ENCODE results near the gene ZNF764. TPM values are rescaled to one million over a fixed set of nuclear protein-coding genes. Genes with fewer than 3 reads are reported as not detected.
A peak's percentile ranks its signal among the peaks of the same experiment; 100 is the strongest.

ZNF764 gene
- total RNA-seq, 4 donors from 2014 or later = 8.7 to 14.0 (median 11.3) TPM

- Histone ChIP-seq H3K4me3 (peak overlapping the region; percentile 68 to 74 (median 72)), H3K9me3 (no peaks in the 10 kb centered on the region), H3K27ac (replicated peaks in 1 of 4) (peak overlapping the region; percentile 89 to 94 (median 93)), H3K36me3 (peaks cover 6 to 24% (median 22%) of the 10 kb centered on the region in 4 donors), H3K4me1 (peaks cover 34 to 44% (median 35%) of the 10 kb centered on the region in 4 donors), H3K27me3 (no peaks in the 10 kb centered on the region)
- WGBS = 35% methylated on average over 12 of the region's 12 CpGs
- intact Hi-C loops (cut with DNase I) = loop anchor here (1.0 kb wide), 1 partner anchor 23 kb away; the partner anchor contains the start of gene ZNF764
- no peak for DNase-seq (ENCODE audit: extremely low spot score)
- TF ChIP-seq EP300 (IDR thresholded peaks at IDR 0.05) = no peak
- peak in 1 of 2 donors; percentile 43 for TF ChIP-seq POLR2AphosphoS5 (IDR thresholded peaks at IDR 0.05)
- no peak for TF ChIP-seq POLR2A (IDR thresholded peaks at IDR 0.05; ENCODE audit: low read depth)
- TF ChIP-seq, protein P1, sequence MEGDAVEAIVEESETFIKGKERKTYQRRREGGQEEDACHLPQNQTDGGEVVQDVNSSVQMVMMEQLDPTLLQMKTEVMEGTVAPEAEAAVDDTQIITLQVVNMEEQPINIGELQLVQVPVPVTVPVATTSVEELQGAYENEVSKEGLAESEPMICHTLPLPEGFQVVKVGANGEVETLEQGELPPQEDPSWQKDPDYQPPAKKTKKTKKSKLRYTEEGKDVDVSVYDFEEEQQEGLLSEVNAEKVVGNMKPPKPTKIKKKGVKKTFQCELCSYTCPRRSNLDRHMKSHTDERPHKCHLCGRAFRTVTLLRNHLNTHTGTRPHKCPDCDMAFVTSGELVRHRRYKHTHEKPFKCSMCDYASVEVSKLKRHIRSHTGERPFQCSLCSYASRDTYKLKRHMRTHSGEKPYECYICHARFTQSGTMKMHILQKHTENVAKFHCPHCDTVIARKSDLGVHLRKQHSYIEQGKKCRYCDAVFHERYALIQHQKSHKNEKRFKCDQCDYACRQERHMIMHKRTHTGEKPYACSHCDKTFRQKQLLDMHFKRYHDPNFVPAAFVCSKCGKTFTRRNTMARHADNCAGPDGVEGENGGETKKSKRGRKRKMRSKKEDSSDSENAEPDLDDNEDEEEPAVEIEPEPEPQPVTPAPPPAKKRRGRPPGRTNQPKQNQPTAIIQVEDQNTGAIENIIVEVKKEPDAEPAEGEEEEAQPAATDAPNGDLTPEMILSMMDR (IDR thresholded peaks at IDR 0.05) = peak; percentile 55 to 66 (median 64)
These were observed 22.4 kb downstream of the ZNF764 start for GRCh38 chr16:30535777-30536190.

- no peak for DNase-seq (ENCODE audit: extremely low spot score)
- H3K4me3 ChIP-seq = peak overlapping the region; percentile 68 to 74 (median 72)
- TF ChIP-seq, protein P1 (IDR thresholded peaks at IDR 0.05) = no peak
- TF ChIP-seq EP300 (IDR thresholded peaks at IDR 0.05) (no peak), POLR2A (IDR thresholded peaks at IDR 0.05; ENCODE audit: low read depth) (no peak), POLR2AphosphoS5 (IDR thresholded peaks at IDR 0.05) (no peak)
- peaks cover 34 to 38% (median 35%) of the 10 kb centered on the region in 4 donors for H3K4me1 ChIP-seq
- WGBS = 5% methylated on average over 18 of the region's 18 CpGs
- H3K36me3 ChIP-seq = peaks cover 6 to 30% (median 23%) of the 10 kb centered on the region in 4 donors
- H3K27ac ChIP-seq (replicated peaks in 1 of 4) = peak overlapping the region; percentile 89 to 94 (median 93)
- H3K27me3 ChIP-seq = no peaks in the 10 kb centered on the region
- intact Hi-C loops (cut with DNase I) = loop anchor here (1.0 kb wide), 1 partner anchor 23 kb away; the partner anchor contains the start of gene ZNF764
- H3K9me3 ChIP-seq = no peaks in the 10 kb centered on the region
These were observed 22.9 kb downstream of the ZNF764 start for GRCh38 chr16:30535106-30535776.

GRCh38 chr16:30534368-30535105 is 23.6 kb downstream of the ZNF764 start, which contains the start of gene ZNF747:
ZNF747 (minus strand) TSS chr16:30534858; CDS start chr16:30534679, 179 bp downstream.
- TF ChIP-seq, protein P1 (IDR thresholded peaks at IDR 0.05) = peak in 1 of 3 experiments; percentile 17
- TF ChIP-seq POLR2A (IDR thresholded peaks at IDR 0.05; ENCODE audit: low read depth) = peak; percentile 47
- TF ChIP-seq EP300 (IDR thresholded peaks at IDR 0.05) = no peak
- peak; percentile 88 to 90 for TF ChIP-seq POLR2AphosphoS5 (IDR thresholded peaks at IDR 0.05)
- WGBS = 0% methylated on average over 19 of the region's 70 CpGs
- intact Hi-C loops (cut with DNase I) = loop anchor here (1.0 kb wide), 1 partner anchor 24 kb away; the partner anchor contains the start of gene ZNF764

DNA sequence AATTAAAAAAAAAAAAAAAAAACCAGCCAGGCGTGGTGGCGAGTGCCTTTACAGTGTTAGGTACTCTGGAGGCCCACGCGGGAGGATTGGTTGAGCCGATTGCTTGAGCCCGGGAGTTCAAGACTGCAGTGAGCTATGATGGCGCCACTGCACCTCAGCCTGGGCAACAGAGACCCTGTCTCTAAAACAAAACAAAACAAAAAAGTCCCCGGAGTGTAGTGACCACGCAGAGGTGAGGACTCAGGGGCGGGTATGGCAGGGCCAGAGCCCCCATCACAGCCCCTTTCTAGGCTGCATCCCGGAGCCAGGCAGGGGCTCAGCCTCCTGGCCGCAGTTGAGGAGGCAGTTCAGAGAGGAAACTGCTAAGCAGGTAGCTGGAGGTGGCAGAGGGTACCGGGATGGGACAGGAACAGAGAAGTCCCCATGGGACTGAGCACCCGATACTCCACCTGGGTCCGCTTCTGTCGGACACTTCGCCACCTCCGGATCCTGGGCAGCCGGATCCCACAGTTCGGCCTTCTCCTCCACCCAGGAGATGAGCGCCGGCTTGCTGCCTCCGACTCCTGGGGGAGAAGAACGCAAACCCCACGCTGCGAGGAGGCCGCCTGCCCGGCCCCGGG is 24.3 kb downstream of the ZNF764 start:
- WGBS = 41% methylated on average over 14 of the region's 29 CpGs
- TF ChIP-seq POLR2A (IDR thresholded peaks at IDR 0.05; ENCODE audit: low read depth) (no peak), POLR2AphosphoS5 (IDR thresholded peaks at IDR 0.05) (no peak), EP300 (IDR thresholded peaks at IDR 0.05) (no peak)
- TF ChIP-seq, protein P1 (IDR thresholded peaks at IDR 0.05) = no peak
- Histone ChIP-seq H3K27ac (replicated peaks in 1 of 4) (peak overlapping the region; percentile 89 to 94 (median 93)), H3K9me3 (no peaks in the 10 kb centered on the region), H3K36me3 (peaks cover 6 to 30% (median 23%) of the 10 kb centered on the region in 4 donors), H3K27me3 (no peaks in the 10 kb centered on the region), H3K4me1 (peaks cover 30 to 39% (median 36%) of the 10 kb centered on the region in 4 donors), H3K4me3 (peak overlapping the region; percentile 68 to 74 (median 72))
- intact Hi-C loops (cut with DNase I) = no loop called here
- DNase-seq (ENCODE audit: extremely low spot score) = no peak

More at GRCh38 chr16:30534368-30535105, 23.6 kb downstream of the ZNF764 start, which contains the start of gene ZNF747:
- H3K4me3 ChIP-seq = peak within 1 kb of the TSS; percentile 68 to 74 (median 72)
- H3K27ac ChIP-seq (replicated peaks in 1 of 4) = peak within 1 kb of the TSS; percentile 89 to 94 (median 93)
- peak; percentile 98 for DNase-seq (ENCODE audit: extremely low spot score)
- no peaks in the 10 kb centered on the region for H3K9me3 ChIP-seq
- peaks cover 6 to 30% (median 23%) of the 10 kb centered on the region in 4 donors for H3K36me3 ChIP-seq
- H3K4me1 ChIP-seq = peaks cover 33 to 36% (median 34%) of the 10 kb centered on the region in 4 donors
- no peaks in the 10 kb centered on the region for H3K27me3 ChIP-seq

Data from esophagus muscularis mucosa (tissue), 4 donors.